BLaER1 treated with 17β-estradiol and CSF1 and Interleukin-3, amounts not matched to agents 10 nM and 100 nM (cell line): ENCODE measurements around the gene TUFT1.
A peak's percentile ranks its signal among the peaks of the same experiment; 100 is the strongest.
"Not testable (repeated sequence)": the region's sequence is repeated elsewhere in the genome, so short reads cannot be mapped to it uniquely, and the experiment has no call there.

Source experiments
- H3K27ac ChIP-seq, 11 experiments: shearing (Covaris generic); formaldehyde crosslinking; 2 replicates each; pipeline ENCODE4 v1.8.1; 2022
- H3K27me3 ChIP-seq, 11 experiments: shearing (Covaris generic); formaldehyde crosslinking; 2 replicates each; pipeline ENCODE4 v1.8.1; 2022
- H3K36me3 ChIP-seq, 11 experiments: shearing (Covaris generic); formaldehyde crosslinking; 2 replicates each; pipeline ENCODE4 v1.8.1; 2022
- H3K4me1 ChIP-seq, 10 experiments: shearing (Covaris generic); formaldehyde crosslinking; 2 replicates each; pipeline ENCODE4 v1.8.1; 2022
- H3K4me2 ChIP-seq, 11 experiments: shearing (Covaris generic); formaldehyde crosslinking; 2 replicates each; pipeline ENCODE4 v1.8.1; 2022
- H3K4me3 ChIP-seq, 10 experiments: shearing (Covaris generic); formaldehyde crosslinking; 2 replicates each; pipeline ENCODE4 v1.8.1; 2022
- H3K9ac ChIP-seq, 11 experiments: shearing (Covaris generic); formaldehyde crosslinking; 2 replicates each; pipeline ENCODE4 v1.8.1; 2022
- H3K9me3 ChIP-seq, 11 experiments: shearing (Covaris generic); formaldehyde crosslinking; replicated peaks in 1 of 11; 2 replicates each; pipeline ENCODE4 v1.8.1; 2022
- H4K20me1 ChIP-seq, 11 experiments: shearing (Covaris generic); formaldehyde crosslinking; 2 replicates each; pipeline ENCODE4 v1.8.1; 2022
- Cebpa-rat ChIP-seq, 11 experiments: shearing (Covaris generic); IDR thresholded peaks; 2 replicates each; pipeline ENCODE4 v1.8.1; 2022

TUFT1 gene

GRCh38 chr1:151618470-151618869 is 78.4 kb downstream of the TUFT1 start:
- H3K27me3 ChIP-seq: no peaks in the 10 kb centered on the region
- 0 out of 22 replicates have a peak overlapping the region, but pooled peaks of 1 of the 11 experiments have one; percentile 2 for H3K9ac ChIP-seq
- H3K9me3 ChIP-seq: peaks cover 0 to 7% (median 0%) of the 10 kb centered on the region in 11 experiments; a peak in 1 of 22 replicates
- H3K36me3 ChIP-seq: peaks cover 13 to 70% (median 31%) of the 10 kb centered on the region in 11 experiments; a peak in 20 of 22 replicates
- peak overlapping the region in 3 of 11 experiments; percentile 36 to 77 (median 75); a peak in 3 of 22 replicates for H3K4me2 ChIP-seq
- H3K4me1 ChIP-seq: peaks cover 16 to 95% (median 43%) of the 10 kb centered on the region in 10 experiments
- no peak overlapping the region for H3K27ac ChIP-seq
- H4K20me1 ChIP-seq: peaks cover 19 to 100% (median 72%) of the 10 kb centered on the region in 11 experiments; a peak in 17 of 22 replicates
- H3K4me3 ChIP-seq: no peak overlapping the region
- no peak for TF ChIP-seq Cebpa-rat (IDR thresholded peaks at IDR 0.05)

GRCh38 chr1:151618996-151619395 is 78.9 kb downstream of the TUFT1 start:
- Histone ChIP-seq H3K36me3 (peaks cover 13 to 72% (median 36%) of the 10 kb centered on the region in 11 experiments; a peak in 21 of 22 replicates), H3K9ac (0 out of 22 replicates have a peak overlapping the region, but pooled peaks of 1 of the 11 experiments have one; percentile 2), H3K4me1 (peaks cover 11 to 89% (median 38%) of the 10 kb centered on the region in 10 experiments; a peak in 19 of 20 replicates), H3K27ac (peak overlapping the region in 2 of 11 experiments; percentile 23 to 51; a peak in 3 of 22 replicates), H4K20me1 (peaks cover 19 to 99% (median 72%) of the 10 kb centered on the region in 11 experiments; a peak in 17 of 22 replicates), H3K4me2 (peak overlapping the region in 5 of 11 experiments; percentile 36 to 77 (median 43); a peak in 10 of 22 replicates)
- not testable (repeated sequence) for H3K27me3 ChIP-seq, H3K9me3 ChIP-seq, H3K4me3 ChIP-seq

- H4K20me1 ChIP-seq: peaks cover 19 to 99% (median 73%) of the 10 kb centered on the region in 11 experiments; a peak in 16 of 22 replicates
- peak overlapping the region in 5 of 11 experiments; percentile 0 to 51 (median 23); a peak in 7 of 22 replicates for H3K27ac ChIP-seq
- peak overlapping the region in 5 of 11 experiments; percentile 36 to 77 (median 43); a peak in 10 of 22 replicates for H3K4me2 ChIP-seq
- peaks cover 6 to 83% (median 33%) of the 10 kb centered on the region in 10 experiments; a peak in 16 of 20 replicates for H3K4me1 ChIP-seq
- H3K36me3 ChIP-seq: peaks cover 13 to 70% (median 37%) of the 10 kb centered on the region in 11 experiments; a peak in 21 of 22 replicates
- no peak overlapping the region for H3K4me3 ChIP-seq
- no peak for TF ChIP-seq Cebpa-rat (IDR thresholded peaks at IDR 0.05)
- peak overlapping the region in 2 of 11 experiments; percentile 13 to 15; a peak in 1 of 22 replicates for H3K9ac ChIP-seq
- H3K9me3 ChIP-seq: peaks cover 0 to 7% (median 0%) of the 10 kb centered on the region in 11 experiments; a peak in 1 of 22 replicates
- no peaks in the 10 kb centered on the region for H3K27me3 ChIP-seq
Observed at GRCh38 chr1:151619489-151620093, 79.5 kb downstream of the TUFT1 start.

GRCh38 chr1:151620286-151620685 is 80.2 kb downstream of the TUFT1 start:
- Histone ChIP-seq H3K4me2 (peak overlapping the region in 5 of 11 experiments; percentile 2 to 77 (median 43); a peak in 9 of 22 replicates), H4K20me1 (peaks cover 18 to 99% (median 67%) of the 10 kb centered on the region in 11 experiments; a peak in 16 of 22 replicates), H3K9me3 (peaks cover 0 to 7% (median 0%) of the 10 kb centered on the region in 11 experiments; a peak in 1 of 22 replicates), H3K4me1 (peaks cover 0 to 76% (median 26%) of the 10 kb centered on the region in 10 experiments; a peak in 16 of 20 replicates), H3K4me3 (no peak overlapping the region), H3K36me3 (peaks cover 19 to 70% (median 38%) of the 10 kb centered on the region in 11 experiments), H3K9ac (peak overlapping the region in 1 of 11 experiments; percentile 3; a peak in 1 of 22 replicates), H3K27ac (peak overlapping the region in 5 of 11 experiments; percentile 0 to 51 (median 13); a peak in 6 of 22 replicates), H3K27me3 (no peaks in the 10 kb centered on the region)
- no peak for TF ChIP-seq Cebpa-rat (IDR thresholded peaks at IDR 0.05)

DNA sequence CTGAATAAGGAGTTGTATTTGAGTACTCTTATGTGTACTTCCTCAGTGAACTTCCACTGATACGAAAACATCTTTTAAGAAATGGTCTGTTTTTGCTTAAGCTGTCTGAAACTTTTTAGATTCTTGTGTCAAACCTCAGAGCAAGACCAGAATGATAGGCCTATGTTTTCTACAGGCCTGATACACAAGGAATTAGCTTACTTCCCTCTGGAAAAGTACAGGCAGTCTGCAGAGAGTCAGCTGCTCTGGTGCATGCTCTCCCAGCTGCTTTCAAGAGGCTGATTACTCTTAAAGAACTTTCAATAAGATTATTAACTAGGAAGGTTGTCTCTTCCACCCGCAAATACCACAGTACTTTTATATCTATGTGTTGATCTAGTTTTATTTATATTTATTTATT is 81.2 kb downstream of the TUFT1 start:
- Histone ChIP-seq H3K9me3 (peaks cover 0 to 7% (median 0%) of the 10 kb centered on the region in 11 experiments; a peak in 1 of 22 replicates), H3K27ac (peak overlapping the region in 2 of 11 experiments; percentile 33 to 53; a peak in 1 of 22 replicates), H3K4me2 (peak overlapping the region in 4 of 11 experiments; percentile 36 to 77 (median 59); a peak in 6 of 22 replicates), H4K20me1 (peaks cover 16 to 99% (median 57%) of the 10 kb centered on the region in 11 experiments; a peak in 16 of 22 replicates), H3K9ac (0 out of 22 replicates have a peak overlapping the region, but pooled peaks of 1 of the 11 experiments have one; percentile 7), H3K27me3 (no peaks in the 10 kb centered on the region), H3K4me1 (peaks cover 0 to 66% (median 22%) of the 10 kb centered on the region in 10 experiments; a peak in 14 of 20 replicates), H3K4me3 (no peak overlapping the region), H3K36me3 (peaks cover 16 to 68% (median 44%) of the 10 kb centered on the region in 11 experiments; a peak in 21 of 22 replicates)
- TF ChIP-seq Cebpa-rat (IDR thresholded peaks at IDR 0.05): no peak

GRCh38 chr1:151624783-151625182 is 84.7 kb downstream of the TUFT1 start:
- Histone ChIP-seq H4K20me1 (peaks cover 10 to 96% (median 32%) of the 10 kb centered on the region in 11 experiments; a peak in 14 of 22 replicates), H3K9me3 (peaks cover 0 to 7% (median 0%) of the 10 kb centered on the region in 11 experiments; a peak in 1 of 22 replicates), H3K9ac (no peak overlapping the region), H3K4me3 (no peak overlapping the region), H3K27ac (no peak overlapping the region), H3K4me2 (no peak overlapping the region), H3K27me3 (no peaks in the 10 kb centered on the region), H3K36me3 (peaks cover 14 to 55% (median 42%) of the 10 kb centered on the region in 11 experiments; a peak in 21 of 22 replicates), H3K4me1 (peaks cover 0 to 39% (median 13%) of the 10 kb centered on the region in 10 experiments; a peak in 12 of 20 replicates)
- no peak for TF ChIP-seq Cebpa-rat (IDR thresholded peaks at IDR 0.05)

- Histone ChIP-seq H3K4me2 (peak overlapping the region in 2 of 11 experiments; percentile 1 to 7; a peak in 1 of 22 replicates), H3K27me3 (no peaks in the 10 kb centered on the region), H3K9ac (no peak overlapping the region), H3K4me1 (peaks cover 0 to 18% (median 0%) of the 10 kb centered on the region in 10 experiments; a peak in 6 of 20 replicates), H3K27ac (no peak overlapping the region; a peak in 1 of 22 replicates), H4K20me1 (peaks cover 0 to 87% (median 12%) of the 10 kb centered on the region in 11 experiments; a peak in 11 of 22 replicates), H3K36me3 (peaks cover 14 to 55% (median 42%) of the 10 kb centered on the region in 11 experiments; a peak in 21 of 22 replicates), H3K9me3 (peaks cover 0 to 7% (median 0%) of the 10 kb centered on the region in 11 experiments; a peak in 1 of 22 replicates), H3K4me3 (no peak overlapping the region)
- no peak for TF ChIP-seq Cebpa-rat (IDR thresholded peaks at IDR 0.05)
Observed at GRCh38 chr1:151626740-151627334, 86.7 kb downstream of the TUFT1 start.

DNA sequence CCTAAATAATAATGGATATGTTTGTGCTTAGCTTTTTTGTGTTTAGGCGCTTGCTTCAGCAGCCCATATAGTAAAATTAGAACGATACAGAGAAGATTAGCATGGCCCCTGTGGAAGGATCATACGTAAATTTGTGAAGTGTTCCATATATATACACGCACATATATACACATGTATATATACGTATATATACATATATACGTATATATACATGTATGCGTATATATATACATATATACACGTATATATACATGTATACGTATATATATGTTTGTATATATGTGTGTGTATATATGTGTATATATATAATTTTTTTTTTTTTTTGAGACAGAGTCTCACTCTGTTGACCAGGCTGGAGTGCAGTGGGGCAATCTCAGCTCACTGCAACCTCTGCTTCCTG is 89.2 kb downstream of the TUFT1 start:
- H3K27ac ChIP-seq: no peak overlapping the region
- peaks cover 0 to 8% (median 0%) of the 10 kb centered on the region in 10 experiments; a peak in 4 of 20 replicates for H3K4me1 ChIP-seq
- no peak for TF ChIP-seq Cebpa-rat (IDR thresholded peaks at IDR 0.05)
- peaks cover 0 to 79% (median 12%) of the 10 kb centered on the region in 11 experiments; a peak in 10 of 22 replicates for H4K20me1 ChIP-seq
- no peaks in the 10 kb centered on the region for H3K27me3 ChIP-seq
- H3K4me2 ChIP-seq: no peak overlapping the region
- H3K4me3 ChIP-seq: no peak overlapping the region
- no peaks in the 10 kb centered on the region for H3K9me3 ChIP-seq
- H3K36me3 ChIP-seq: peaks cover 0 to 37% (median 25%) of the 10 kb centered on the region in 11 experiments; a peak in 19 of 22 replicates
- H3K9ac ChIP-seq: no peak overlapping the region
